ENCODE results near the gene LDOC1.
"Not testable (repeated sequence)": the region's sequence is repeated elsewhere in the genome, so short reads cannot be mapped to it uniquely, and the experiment has no call there.

LDOC1 gene

GRCh38 chrX:141176586-141177451 is at the start of gene LDOC1:
Gene LDOC1, minus strand, starts transcription at chrX:141177129. Its CDS starts 108 bp downstream, at chrX:141177021.
- H3K4me3 ChIP-seq (ENCODE audit: low read depth, low read length): no peak within 1 kb of the TSS
- TF ChIP-seq MYC (IDR thresholded peaks at IDR 0.05; ENCODE audit: low read depth, low read length): no peak
- no peak for DNase-seq (ENCODE audit: low read depth)

GRCh38 chrX:141221611-141222010 is 44.7 kb upstream of the LDOC1 start:
- TF ChIP-seq MYC (IDR thresholded peaks at IDR 0.05; ENCODE audit: low read depth, low read length): no peak
- TF ChIP-seq CTCF (IDR thresholded peaks at IDR 0.05; ENCODE audit: low read depth, low read length): no peak
- no peak for TF ChIP-seq POLR2A (IDR thresholded peaks at IDR 0.05; ENCODE audit: extremely low read depth, insufficient read length)
- no peak for TF ChIP-seq MAX (IDR thresholded peaks at IDR 0.05; ENCODE audit: low read depth, low read length)
- no peak for DNase-seq (ENCODE audit: low read depth)
- H3K4me3 ChIP-seq (ENCODE audit: low read depth, low read length): no peak overlapping the region

- TF ChIP-seq MYC (IDR thresholded peaks at IDR 0.05; ENCODE audit: low read depth, low read length) (no peak), MAX (IDR thresholded peaks at IDR 0.05; ENCODE audit: low read depth, low read length) (no peak), POLR2A (IDR thresholded peaks at IDR 0.05; ENCODE audit: extremely low read depth, insufficient read length) (no peak), CTCF (IDR thresholded peaks at IDR 0.05; ENCODE audit: low read depth, low read length) (no peak)
- DNase-seq (ENCODE audit: low read depth): no peak
- H3K4me3 ChIP-seq (ENCODE audit: low read depth, low read length): no peak overlapping the region
Observed at GRCh38 chrX:141220342-141221008, 43.5 kb upstream of the LDOC1 start.

- TF ChIP-seq POLR2A (IDR thresholded peaks at IDR 0.05; ENCODE audit: extremely low read depth, insufficient read length) (no peak), CTCF (IDR thresholded peaks at IDR 0.05; ENCODE audit: low read depth, low read length) (no peak), MYC (IDR thresholded peaks at IDR 0.05; ENCODE audit: low read depth, low read length) (no peak), MAX (IDR thresholded peaks at IDR 0.05; ENCODE audit: low read depth, low read length) (no peak)
- H3K4me3 ChIP-seq (ENCODE audit: low read depth, low read length): no peak overlapping the region
- no peak for DNase-seq (ENCODE audit: low read depth)
Observed at GRCh38 chrX:141214196-141214595, 37.3 kb upstream of the LDOC1 start.

GRCh38 chrX:141201962-141202361 is 25.0 kb upstream of the LDOC1 start:
- no peak overlapping the region for H3K4me3 ChIP-seq (ENCODE audit: low read depth, low read length)
- TF ChIP-seq MYC (IDR thresholded peaks at IDR 0.05; ENCODE audit: low read depth, low read length) (no peak), CTCF (IDR thresholded peaks at IDR 0.05; ENCODE audit: low read depth, low read length) (no peak), POLR2A (IDR thresholded peaks at IDR 0.05; ENCODE audit: extremely low read depth, insufficient read length) (no peak), MAX (IDR thresholded peaks at IDR 0.05; ENCODE audit: low read depth, low read length) (no peak)
- no peak for DNase-seq (ENCODE audit: low read depth)

- not testable (repeated sequence) for H3K4me3 ChIP-seq (ENCODE audit: low read depth, low read length)
Observed at GRCh38 chrX:141188573-141188972, 11.6 kb upstream of the LDOC1 start.

More at GRCh38 chrX:141188573-141188972, 11.6 kb upstream of the LDOC1 start:
- DNase-seq (ENCODE audit: low read depth): not testable (repeated sequence)

Data from NB4 (cell line).